Common myeloid progenitor, CD34-positive (primary cell): ENCODE measurements around the gene MAIP1.

Experiments used
- CTCF ChIA-PET: fragments of 350-600 bp; sonication (Branson Sonifier 250); formaldehyde crosslinking; loops from one replicate; lab custom pipeline; 2021; ENCODE audit warnings: antibody characterized with exemption; lab: Charles Lee
- POLR2A ChIA-PET: fragments of 350-600 bp; sonication (Branson Sonifier 250); formaldehyde crosslinking; loops from one replicate; lab custom pipeline; 2021; ENCODE audit warnings: antibody characterized with exemption; lab: Charles Lee
- DNase-seq, 3 donors: peaks; one replicate each; pipeline versions ENCODE4 v3.0.0 to v3.0.0-alpha.2; 2013
- H3K27ac ChIP-seq, 2 experiments: 1 replicate in 1 of 2; 2 replicates in 1 of 2; pipeline ENCODE4 v1.7.0; 2013; ENCODE audit warnings: inconsistent platforms in 2 of 2, low read length in 2 of 2, mild to moderate bottlenecking in 2 of 2, low read depth in 1 of 2, moderate library complexity in 1 of 2; ENCODE audit not compliant: severe bottlenecking in 2 of 2, insufficient read depth in 1 of 2, poor library complexity in 1 of 2
- H3K27me3 ChIP-seq, 5 experiments: replicated peaks in 2 of 5; 1 replicate in 3 of 5; 2 replicates in 2 of 5; pipeline versions ENCODE4 v1.6.1 to v1.7.0; 2013; ENCODE audit warnings: low read length in 4 of 5, mild to moderate bottlenecking in 2 of 5, moderate library complexity in 2 of 5, inconsistent platforms in 1 of 5; ENCODE audit not compliant: insufficient read depth in 5 of 5, control insufficient read depth in 4 of 5
- H3K36me3 ChIP-seq, 4 experiments: 1 replicate in 2 of 4; 2 replicates in 2 of 4; pipeline versions ENCODE4 v1.6.1 to v1.7.0; 2013; ENCODE audit warnings: low read length in 3 of 4, control low read depth in 1 of 4, mild to moderate bottlenecking in 1 of 4; ENCODE audit not compliant: control insufficient read depth in 4 of 4, insufficient read depth in 4 of 4
- H3K4me1 ChIP-seq, 4 experiments: 1 replicate in 3 of 4; 2 replicates in 1 of 4; pipeline versions ENCODE4 v1.6.1 to v1.7.1; 2013; ENCODE audit warnings: low read length in 3 of 4, mild to moderate bottlenecking in 3 of 4, control low read depth in 1 of 4, inconsistent platforms in 1 of 4, moderate library complexity in 1 of 4; ENCODE audit not compliant: control insufficient read depth in 4 of 4, insufficient read depth in 4 of 4; ENCODE audit errors: control extremely low read depth in 1 of 4
- H3K4me3 ChIP-seq, 7 experiments: 1 replicate in 4 of 7; 2 replicates in 3 of 7; pipeline versions ENCODE4 v1.5.1 to v1.7.0; 2013; ENCODE audit warnings: mild to moderate bottlenecking in 7 of 7, low read length in 6 of 7, moderate library complexity in 6 of 7, inconsistent platforms in 2 of 7, low read depth in 2 of 7, control low read depth in 1 of 7; ENCODE audit not compliant: insufficient read depth in 4 of 7, control insufficient read depth in 1 of 7; ENCODE audit errors: extremely low read depth in 1 of 7
- H3K9me3 ChIP-seq, 5 experiments: 1 replicate in 4 of 5; 2 replicates in 1 of 5; pipeline versions ENCODE4 v1.6.1 to v1.7.1; 2013; ENCODE audit warnings: low read length in 4 of 5, mild to moderate bottlenecking in 2 of 5, inconsistent platforms in 1 of 5, low read depth in 1 of 5, moderate library complexity in 1 of 5; ENCODE audit not compliant: control insufficient read depth in 4 of 5, insufficient read depth in 2 of 5; ENCODE audit errors: control extremely low read depth in 1 of 5
- WGBS: methylation state at CpG from one replicate; pipeline ENCODE4 v1.1.5; 2013; ENCODE audit not compliant: insufficient coverage; 5-methylcytosine and 5-hydroxymethylcytosine counted together

The MAIP1 gene

GRCh38 chr2:199984755-199985154 is 29.4 kb downstream of the MAIP1 start:
- ChIA-PET POLR2A (interaction anchor here (0.7 kb wide), 1 partner anchor 473 kb away, joined by 3 read pairs; no protein-coding TSS in a partner anchor), CTCF (interaction anchor here (0.6 to 5.8 kb wide), 10 partner anchors 10 to 729 kb away, joined by 3 to 49 read pairs (median 7); no protein-coding TSS in a partner anchor)

GRCh38 chr2:199985625-199986207 is 30.3 kb downstream of the MAIP1 start:
- no peaks in the 10 kb centered on the region for H3K27me3 ChIP-seq
- peak; percentile 74 to 84 (median 83) for DNase-seq
- H3K4me1 ChIP-seq = peaks cover 6 to 12% (median 10%) of the 10 kb centered on the region in 4 experiments
- ChIA-PET POLR2A (no interaction called here), CTCF (interaction anchor here (0.6 to 5.8 kb wide), 14 partner anchors 9 to 718 kb away, joined by 3 to 49 read pairs (median 4); no protein-coding TSS in a partner anchor)
- no peaks in the 10 kb centered on the region for H3K9me3 ChIP-seq
- no peak overlapping the region for H3K4me3 ChIP-seq
- no peak overlapping the region for H3K27ac ChIP-seq
- WGBS = 70% methylated on average over 5 of the region's 6 CpGs
- no peaks in the 10 kb centered on the region for H3K36me3 ChIP-seq

More at GRCh38 chr2:199984755-199985154, 29.4 kb downstream of the MAIP1 start:
- no peaks in the 10 kb centered on the region for H3K9me3 ChIP-seq
- no peak overlapping the region for H3K27ac ChIP-seq
- H3K4me1 ChIP-seq = peaks cover 6 to 12% (median 11%) of the 10 kb centered on the region in 4 experiments
- DNase-seq = no peak
- no peaks in the 10 kb centered on the region for H3K27me3 ChIP-seq
- 100% methylated on average over 1 of the region's 2 CpGs for WGBS
- no peak overlapping the region for H3K4me3 ChIP-seq
- no peaks in the 10 kb centered on the region for H3K36me3 ChIP-seq

- no peaks in the 10 kb centered on the region for H3K9me3 ChIP-seq
- WGBS = 50% methylated on average over 1 of the region's 2 CpGs
- no peak overlapping the region for H3K4me3 ChIP-seq
- H3K27ac ChIP-seq = no peak overlapping the region
- H3K36me3 ChIP-seq = no peaks in the 10 kb centered on the region
- ChIA-PET CTCF (interaction anchor here (0.7 to 1.8 kb wide), 4 partner anchors 8 to 484 kb away, joined by 3 to 7 read pairs (median 3); no protein-coding TSS in a partner anchor), POLR2A (no interaction called here)
- H3K27me3 ChIP-seq = no peaks in the 10 kb centered on the region
- peaks cover 6 to 12% (median 10%) of the 10 kb centered on the region in 4 experiments for H3K4me1 ChIP-seq
- DNase-seq = peak in 2 of 3 donors; percentile 26 to 52
Measured at GRCh38 chr2:199987586-199987985, 32.2 kb downstream of the MAIP1 start.

GRCh38 chr2:199988151-199988550 is 32.8 kb downstream of the MAIP1 start:
- POLR2A ChIA-PET = no interaction called here
- H3K4me3 ChIP-seq = peak overlapping the region in 2 of 7 experiments; percentile 5 to 14

GRCh38 chr2:199989822-199990221 is 34.4 kb downstream of the MAIP1 start:
- ChIA-PET POLR2A (interaction anchor here (0.8 kb wide), 1 partner anchor 11 kb away, joined by 5 read pairs; no protein-coding TSS in a partner anchor), CTCF (interaction anchor here (1.2 to 1.8 kb wide), 2 partner anchors 10 to 282 kb away, joined by 3 to 5 read pairs; no protein-coding TSS in a partner anchor)
- no peaks in the 10 kb centered on the region for H3K27me3 ChIP-seq
- H3K9me3 ChIP-seq = no peaks in the 10 kb centered on the region
- WGBS = 100% methylated on average over 3 of the region's 5 CpGs
- H3K36me3 ChIP-seq = no peaks in the 10 kb centered on the region
- H3K27ac ChIP-seq = no peak overlapping the region
- H3K4me1 ChIP-seq = peaks cover 6 to 28% (median 12%) of the 10 kb centered on the region in 4 experiments
- H3K4me3 ChIP-seq = no peak overlapping the region
- no peak for DNase-seq

More at GRCh38 chr2:199988151-199988550, 32.8 kb downstream of the MAIP1 start:
- H3K4me1 ChIP-seq = peaks cover 6 to 13% (median 10%) of the 10 kb centered on the region in 4 experiments
- CTCF ChIA-PET = interaction anchor here (0.7 to 1.8 kb wide), 5 partner anchors 8 to 483 kb away, joined by 3 to 7 read pairs (median 3); no protein-coding TSS in a partner anchor
- WGBS = 24% methylated on average over 4 of the region's 7 CpGs
- peak in 2 of 3 donors; percentile 65 to 82 for DNase-seq
- H3K27me3 ChIP-seq = no peaks in the 10 kb centered on the region
- H3K27ac ChIP-seq = no peak overlapping the region
- H3K36me3 ChIP-seq = no peaks in the 10 kb centered on the region
- no peaks in the 10 kb centered on the region for H3K9me3 ChIP-seq

GRCh38 chr2:199991691-199992090 is 36.3 kb downstream of the MAIP1 start:
- Histone ChIP-seq H3K27ac (no peak overlapping the region), H3K27me3 (no peaks in the 10 kb centered on the region), H3K4me1 (peaks cover 6 to 28% (median 12%) of the 10 kb centered on the region in 4 experiments), H3K9me3 (no peaks in the 10 kb centered on the region), H3K36me3 (no peaks in the 10 kb centered on the region), H3K4me3 (no peak overlapping the region)
- ChIA-PET CTCF (no interaction called here), POLR2A (no interaction called here)
- WGBS = 100% methylated on average over 1 of the region's 2 CpGs
- DNase-seq = no peak

GRCh38 chr2:199992296-199992695 is 36.9 kb downstream of the MAIP1 start:
- Histone ChIP-seq H3K4me3 (no peak overlapping the region), H3K27me3 (no peaks in the 10 kb centered on the region), H3K36me3 (no peaks in the 10 kb centered on the region), H3K9me3 (no peaks in the 10 kb centered on the region), H3K27ac (no peak overlapping the region), H3K4me1 (peaks cover 6 to 27% (median 12%) of the 10 kb centered on the region in 4 experiments)
- POLR2A ChIA-PET = no interaction called here
- 100% methylated on average over 1 of the region's 3 CpGs for WGBS
- DNase-seq = no peak
- CTCF ChIA-PET = no interaction called here
